GM23248 (cell line): ENCODE data around the gene TOMM7. TPM values are rescaled to one million over a fixed set of nuclear protein-coding genes. Genes with fewer than 3 reads are reported as not detected.

Experiments used
- DNase-seq: peaks from one replicate; pipeline ENCODE4 v3.0.0-alpha.2; 2015
- H2AFZ ChIP-seq: fragments of 200-600 bp; sonication (generic); 2 replicates; pipeline ENCODE4 v1.6.1; 2016; ENCODE audit warnings: antibody characterized with exemption
- H3F3A ChIP-seq: fragments of 200-600 bp; sonication (generic); 2 replicates; pipeline ENCODE4 v1.6.1; 2016; ENCODE audit warnings: mild to moderate bottlenecking, antibody characterized with exemption, mixed run types; ENCODE audit not compliant: insufficient read depth
- H3K27ac ChIP-seq: fragments of 200-600 bp; sonication (generic); 2 replicates; pipeline ENCODE4 v1.5.1; 2016; ENCODE audit warnings: mild to moderate bottlenecking
- H3K27me3 ChIP-seq: fragments of 200-600 bp; sonication (generic); replicated peaks from 2 replicates; pipeline ENCODE4 v1.6.1; 2016; ENCODE audit warnings: mild to moderate bottlenecking; ENCODE audit not compliant: insufficient read depth
- H3K36me3 ChIP-seq: fragments of 200-600 bp; sonication (generic); 2 replicates; pipeline ENCODE4 v1.6.1; 2016; ENCODE audit warnings: low read depth, mild to moderate bottlenecking
- H3K4me1 ChIP-seq: fragments of 200-600 bp; sonication (generic); 2 replicates; pipeline ENCODE4 v1.6.1; 2016; ENCODE audit warnings: mild to moderate bottlenecking; ENCODE audit not compliant: insufficient read depth
- H3K4me2 ChIP-seq: fragments of 200-600 bp; sonication (generic); one replicate; pipeline ENCODE4 v1.6.1; 2016; ENCODE audit warnings: mild to moderate bottlenecking; ENCODE audit not compliant: unreplicated experiment
- H3K4me3 ChIP-seq: fragments of 200-600 bp; sonication (generic); 2 replicates; pipeline ENCODE4 v1.5.1; 2016; ENCODE audit warnings: mild to moderate bottlenecking
- H3K79me2 ChIP-seq: fragments of 200-600 bp; sonication (generic); 2 replicates; pipeline ENCODE4 v1.6.1; 2016; ENCODE audit warnings: mild to moderate bottlenecking; ENCODE audit not compliant: insufficient read depth
- H3K9ac ChIP-seq: fragments of 200-600 bp; sonication (generic); 2 replicates; pipeline ENCODE4 v1.6.1; 2016; ENCODE audit warnings: mild to moderate bottlenecking
- H3K9me2 ChIP-seq: fragments of 200-600 bp; sonication (generic); 2 replicates; pipeline ENCODE4 v1.6.1; 2016; ENCODE audit warnings: mixed run types, mild to moderate bottlenecking, moderate library complexity; ENCODE audit not compliant: insufficient read depth
- H3K9me3 ChIP-seq: fragments of 200-600 bp; sonication (generic); one replicate; pipeline ENCODE4 v1.6.1; 2017; ENCODE audit warnings: low read depth
- H4K20me1 ChIP-seq: fragments of 200-600 bp; sonication (generic); 2 replicates; pipeline ENCODE4 v1.6.0; 2016; ENCODE audit not compliant: insufficient read depth
- EZH2 ChIP-seq: fragments of 200-600 bp; sonication (generic); IDR thresholded peaks from 2 replicates; pipeline ENCODE4 v1.6.1; 2018; ENCODE audit warnings: antibody characterized with exemption, mild to moderate bottlenecking; ENCODE audit not compliant: insufficient read depth, poor library complexity, severe bottlenecking
- EZH2phosphoT487 ChIP-seq: fragments of 200-600 bp; sonication (generic); IDR thresholded peaks from 2 replicates; pipeline ENCODE4 v1.6.1; 2018; ENCODE audit warnings: antibody characterized with exemption, moderate library complexity, mild to moderate bottlenecking, low read depth; ENCODE audit not compliant: insufficient read depth
- WGBS, 2 experiments: methylation state at CpG; one replicate each; pipeline ENCODE4 v1.1.6; 2015 to 2017; ENCODE audit warnings: low lambda C conversion rate in 2 of 2, low coverage in 1 of 2; ENCODE audit errors: missing lambda C conversion rate in 2 of 2; 5-methylcytosine and 5-hydroxymethylcytosine counted together
- in situ Hi-C: fragments of 300-500 bp; cut with MboI; formaldehyde crosslinking; loops from 2 replicates; pipeline ENCODE4 v1.15.0; 2020
- polyA plus RNA-seq: library from polyadenylated mRNA; unstranded; fragments of >200 nt; fragmentation: Nextera tagmentation; extraction: Ambion mirVana; gene quantifications from 2 replicates; pipeline ENCODE4 v1.2.1, GENCODE V29; 2016
- total RNA-seq: library from RNA; depleted of rRNA; stranded (reverse); fragments of >200 nt; shearing (Covaris generic); gene quantifications from 2 replicates; pipeline ENCODE4 v1.2.3, GENCODE V29; 2014

Gene TOMM7
- total and polyA plus RNA-seq, 2 experiments from 2014 or later, result 132 to 408 TPM

- Histone ChIP-seq H3F3A (peaks cover 41% of the 10 kb centered on the region), H3K4me2 (peak overlapping the region; percentile 57), H3K27me3 (no peaks in the 10 kb centered on the region), H2AFZ (no peak overlapping the region), H3K79me2 (no peaks in the 10 kb centered on the region), H3K9me3 (no peaks in the 10 kb centered on the region), H3K9me2 (no peaks in the 10 kb centered on the region), H3K27ac (peak overlapping the region; percentile 84), H3K4me3 (no peak overlapping the region), H3K4me1 (peaks cover 34% of the 10 kb centered on the region), H3K9ac (peak overlapping the region; percentile 14), H4K20me1 (no peaks in the 10 kb centered on the region), H3K36me3 (no peaks in the 10 kb centered on the region)
- no peak for DNase-seq
- in situ Hi-C loops, result no loop called here
- TF ChIP-seq EZH2phosphoT487 (no peak), EZH2 (no peak)
- WGBS, 2 experiments, result 89 to 95% methylated on average over 2 of the region's 2 CpGs
These were observed 44.9 kb upstream of the TOMM7 start for GRCh38 chr7:22867589-22867988.

- DNase-seq, result peak; percentile 73
- H3K9me2 ChIP-seq, result no peaks in the 10 kb centered on the region
- peak overlapping the region; percentile 84 for H3K27ac ChIP-seq
- in situ Hi-C loops, result no loop called here
- no peaks in the 10 kb centered on the region for H3K79me2 ChIP-seq
- no peak overlapping the region for H2AFZ ChIP-seq
- H3K36me3 ChIP-seq, result no peaks in the 10 kb centered on the region
- 50 to 58% methylated on average over 4 of the region's 4 CpGs for WGBS, 2 experiments
- H3K9ac ChIP-seq, result peak overlapping the region; percentile 14
- H3K4me3 ChIP-seq, result no peak overlapping the region
- H3K4me2 ChIP-seq, result peak overlapping the region; percentile 57
- TF ChIP-seq EZH2 (no peak), EZH2phosphoT487 (no peak)
- no peaks in the 10 kb centered on the region for H3K9me3 ChIP-seq
- H3K4me1 ChIP-seq, result peaks cover 34% of the 10 kb centered on the region
- H3K27me3 ChIP-seq, result no peaks in the 10 kb centered on the region
- peaks cover 40% of the 10 kb centered on the region for H3F3A ChIP-seq
- H4K20me1 ChIP-seq, result no peaks in the 10 kb centered on the region
These were observed 44.4 kb upstream of the TOMM7 start for GRCh38 chr7:22867003-22867402.

GRCh38 chr7:22865602-22865960 lies 42.9 kb upstream of the TOMM7 start:
- Histone ChIP-seq H4K20me1 (no peaks in the 10 kb centered on the region), H3K4me3 (no peak overlapping the region), H3K9me2 (no peaks in the 10 kb centered on the region), H3K79me2 (no peaks in the 10 kb centered on the region), H3K4me1 (peaks cover 34% of the 10 kb centered on the region), H3K36me3 (peaks cover 8% of the 10 kb centered on the region; the same call in 1 of the 2 replicates), H3K9me3 (no peaks in the 10 kb centered on the region), H3K9ac (peak overlapping the region; percentile 17; the same call in 1 of the 2 replicates), H3K27me3 (no peaks in the 10 kb centered on the region), H3F3A (peaks cover 51% of the 10 kb centered on the region), H2AFZ (no peak overlapping the region), H3K4me2 (no peak overlapping the region), H3K27ac (peak overlapping the region; percentile 84)
- DNase-seq, result peak; percentile 74
- WGBS, 2 experiments, result 85 to 94% methylated on average over 2 of the region's 2 CpGs
- in situ Hi-C loops, result no loop called here
- no peak for TF ChIP-seq EZH2
- no peak for TF ChIP-seq EZH2phosphoT487

GRCh38 chr7:22864855-22865601 lies 42.4 kb upstream of the TOMM7 start:
- H3K79me2 ChIP-seq, result no peaks in the 10 kb centered on the region
- no peak for DNase-seq
- H3K4me1 ChIP-seq, result peaks cover 40% of the 10 kb centered on the region
- TF ChIP-seq EZH2, result no peak
- no peak for TF ChIP-seq EZH2phosphoT487
- H3F3A ChIP-seq, result peaks cover 56% of the 10 kb centered on the region
- in situ Hi-C loops, result no loop called here
- no peak overlapping the region for H3K4me3 ChIP-seq
- no peaks in the 10 kb centered on the region for H4K20me1 ChIP-seq
- 89 to 92% methylated on average over 7 of the region's 7 CpGs for WGBS, 2 experiments
- no peaks in the 10 kb centered on the region for H3K9me2 ChIP-seq
- H3K36me3 ChIP-seq, result peaks cover 12% of the 10 kb centered on the region
- H3K27ac ChIP-seq, result peak overlapping the region; percentile 84
- H2AFZ ChIP-seq, result no peak overlapping the region
- H3K27me3 ChIP-seq, result no peaks in the 10 kb centered on the region
- peak overlapping the region; percentile 17; the same call in 1 of the 2 replicates for H3K9ac ChIP-seq
- H3K4me2 ChIP-seq, result no peak overlapping the region
- no peaks in the 10 kb centered on the region for H3K9me3 ChIP-seq
